ENCODE data around the gene NYAP1. TPM values are rescaled to one million over a fixed set of nuclear protein-coding genes. Genes with fewer than 3 reads are reported as not detected.

NYAP1 gene
- total RNA-seq, 1 experiment from 2014 or later = 0.02 TPM

- no peak for DNase-seq (ENCODE audit: low read depth)
Observed at GRCh38 chr7:100457033-100457432, 26.7 kb upstream of the NYAP1 start.

DNA sequence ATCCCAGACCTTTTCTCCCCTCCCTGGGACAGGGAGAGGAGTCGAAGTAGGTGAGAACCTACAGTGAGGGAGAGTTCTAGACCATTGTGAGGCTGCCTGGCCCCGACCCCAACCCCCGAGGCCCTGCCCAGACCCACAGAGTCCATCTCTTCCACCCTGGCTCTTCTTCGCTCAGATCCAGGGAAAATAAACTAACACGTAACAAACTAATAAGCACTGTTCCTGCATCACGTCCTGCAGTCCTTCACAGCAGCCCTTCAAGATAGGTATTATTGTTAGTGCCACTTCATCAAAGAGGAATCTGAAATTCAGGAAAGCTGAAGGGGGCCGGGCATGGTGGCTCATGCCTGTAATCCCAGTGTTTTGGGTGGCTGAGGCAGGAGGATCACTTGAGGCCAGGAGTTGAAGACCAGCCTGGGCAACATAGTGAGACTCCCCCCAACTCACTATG, 19.5 kb upstream of the NYAP1 start, which contains the start of gene SPACDR:
TSS of gene SPACDR (minus strand) at position 51 of the 451 bp plus-strand sequence. CDS start 235 bp downstream, outside the sequence.
- DNase-seq (ENCODE audit: low read depth) = peak; percentile 65

DNA sequence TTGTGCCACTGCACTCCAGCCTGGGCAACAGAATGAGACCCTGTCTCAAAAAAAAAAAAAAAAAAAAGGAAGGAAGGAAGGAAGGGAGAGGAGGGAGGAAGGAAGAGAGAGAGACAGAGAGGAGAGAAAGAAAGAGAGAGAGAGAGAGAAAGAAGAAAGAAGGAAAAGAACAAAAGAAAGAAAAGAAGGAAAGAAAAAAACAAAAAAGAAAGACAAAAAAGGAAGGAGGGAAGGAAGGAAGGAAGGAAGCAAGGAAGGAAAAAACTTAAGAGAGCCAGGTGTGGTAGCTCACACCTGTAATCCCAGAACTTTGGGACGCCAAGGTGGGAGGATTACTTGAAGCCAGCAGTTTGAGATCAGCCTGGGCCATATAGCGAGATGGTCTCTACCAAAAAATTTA, 18.9 kb upstream of the NYAP1 start:
- DNase-seq (ENCODE audit: low read depth) = no peak

GRCh38 chr7:100465299-100465698, 18.4 kb upstream of the NYAP1 start:
- DNase-seq (ENCODE audit: low read depth) = peak; percentile 75

DNA sequence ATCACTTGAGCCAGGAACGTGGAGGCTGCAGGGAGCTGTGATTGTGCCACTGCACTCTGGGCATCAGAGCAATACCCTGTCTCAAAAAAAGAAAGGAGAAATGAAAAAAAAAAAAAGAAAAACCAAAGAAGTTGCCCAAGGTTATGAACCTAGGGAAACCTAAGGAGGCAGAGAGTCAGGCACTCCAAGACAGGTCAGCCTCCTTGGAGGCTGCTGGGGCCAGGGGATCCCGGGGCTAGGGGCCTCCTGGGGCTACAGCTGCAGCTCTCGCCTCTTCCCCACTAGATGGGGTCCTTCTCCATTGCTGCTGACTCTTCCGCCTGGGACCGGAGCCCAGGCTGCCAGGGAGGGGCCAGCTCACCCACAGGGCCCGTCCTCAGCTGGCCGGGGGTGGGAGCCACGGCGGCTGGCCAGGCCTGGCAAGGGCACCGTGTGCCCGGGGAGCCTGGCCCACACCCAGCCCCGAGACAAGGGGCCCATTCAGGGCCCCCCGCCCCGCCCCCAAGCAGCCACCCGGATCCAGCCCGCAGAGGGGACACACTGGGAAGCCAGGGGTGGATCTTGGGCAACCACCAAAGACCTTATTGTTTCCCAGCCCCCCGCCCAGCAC, 17.9 kb upstream of the NYAP1 start:
- peak; percentile 86 for DNase-seq (ENCODE audit: low read depth)

DNA sequence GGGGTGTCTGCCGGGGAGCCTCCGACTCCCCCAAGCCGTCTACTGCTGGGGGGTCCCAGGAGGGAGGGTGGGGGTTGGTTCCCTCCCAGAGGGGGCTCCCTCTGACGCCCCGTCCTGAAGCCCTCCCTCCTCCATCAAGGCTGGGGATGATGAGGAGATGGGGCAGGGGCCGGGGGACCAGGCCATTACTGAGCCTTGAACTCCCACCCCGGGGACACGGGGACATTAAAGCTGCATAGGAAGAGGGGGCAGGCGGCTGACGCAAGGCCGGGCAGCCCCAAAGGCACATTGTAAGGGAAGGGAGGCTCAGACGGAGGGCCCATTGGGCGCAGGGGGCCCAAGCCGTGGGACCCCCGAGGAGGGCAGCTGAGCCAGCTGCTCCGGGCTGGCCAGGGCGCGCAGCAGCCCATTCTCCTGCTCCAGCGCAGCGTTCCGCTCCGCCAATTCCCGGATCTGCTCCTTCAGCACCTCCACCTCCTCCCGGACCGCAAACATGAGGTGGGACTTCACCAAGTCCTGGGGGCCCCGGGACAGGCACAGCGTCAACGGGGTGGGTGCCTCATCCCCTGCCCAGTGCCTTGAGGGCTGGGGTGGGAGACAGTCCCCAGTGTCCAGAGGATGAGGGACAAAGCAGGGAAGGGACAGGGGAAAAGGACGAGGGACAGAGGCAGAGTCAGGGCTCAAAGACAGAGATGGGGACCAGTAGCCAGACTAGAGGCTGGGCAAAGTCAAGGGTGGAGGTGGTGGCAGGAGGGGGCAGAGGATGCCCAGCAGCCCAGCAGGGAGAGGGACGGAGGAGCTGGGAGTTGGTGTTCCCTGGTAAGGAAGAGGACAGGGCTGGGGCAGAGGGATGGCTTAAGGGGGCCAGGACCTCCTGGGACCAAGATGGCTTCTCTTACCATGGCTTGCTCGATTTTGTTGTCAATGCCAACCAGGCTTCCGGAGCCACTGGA, 16.8 kb upstream of the NYAP1 start:
- no peak for DNase-seq (ENCODE audit: low read depth)

- no peak for DNase-seq (ENCODE audit: low read depth)
Observed at GRCh38 chr7:100467638-100468373, 15.9 kb upstream of the NYAP1 start.

GRCh38 chr7:100469227-100470044, 14.3 kb upstream of the NYAP1 start:
- peak; percentile 72 for DNase-seq (ENCODE audit: low read depth)

DNA sequence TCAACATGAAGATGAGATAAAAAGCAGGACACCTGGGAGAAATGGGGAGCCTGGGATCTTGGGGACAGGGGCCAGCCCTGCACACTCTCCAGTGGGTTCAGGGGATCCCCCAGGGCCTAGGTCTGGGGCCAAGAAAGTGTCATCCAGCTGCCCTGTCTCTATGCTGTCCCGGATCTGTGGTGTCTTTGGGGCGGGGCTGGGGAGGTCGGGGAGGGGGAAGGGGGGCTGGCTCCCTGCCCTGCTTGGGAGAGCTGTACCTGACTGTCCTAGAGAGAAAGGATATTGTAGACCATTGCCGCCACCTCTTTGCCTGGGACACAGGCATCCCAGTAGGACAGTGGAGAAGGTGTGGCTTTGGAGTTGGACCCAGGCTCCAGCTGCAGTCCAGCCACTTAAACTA, 12.7 kb upstream of the NYAP1 start:
- no peak for DNase-seq (ENCODE audit: low read depth)

DNA sequence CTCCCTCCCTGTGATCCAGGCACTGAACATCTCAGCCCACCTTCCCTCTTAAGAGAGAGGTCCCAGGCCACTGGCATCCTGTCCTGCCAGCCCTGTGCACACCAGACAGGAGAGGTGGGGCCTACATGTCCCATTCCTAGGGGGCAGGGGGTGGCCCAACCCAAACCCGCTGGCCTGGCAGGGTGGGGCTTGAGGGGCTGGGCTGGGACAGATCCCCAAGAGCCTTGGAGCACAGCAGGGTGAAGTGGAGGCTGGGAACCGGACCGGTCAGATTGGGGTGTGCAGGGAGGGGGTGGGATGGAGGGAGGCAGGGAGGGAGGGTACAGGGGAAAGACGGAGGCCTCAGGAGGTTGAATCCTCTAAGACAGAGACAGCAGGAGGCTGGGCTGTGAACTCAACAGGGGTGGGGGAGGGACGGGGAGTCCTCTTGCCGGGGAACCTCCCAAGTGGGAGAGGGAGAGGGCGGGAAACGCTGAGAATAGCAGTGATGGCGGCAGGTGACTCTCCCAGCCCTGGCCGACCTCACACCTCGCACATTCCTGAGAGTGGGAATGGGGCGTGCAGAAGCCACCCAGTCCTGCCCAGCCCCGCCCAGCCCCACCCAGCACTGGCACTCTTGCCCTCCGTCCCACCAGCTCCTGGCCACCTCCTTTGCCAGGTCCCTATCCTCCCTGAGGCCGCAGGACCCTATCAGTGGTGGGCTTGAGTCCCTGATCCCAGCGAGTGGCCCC, 11.4 kb upstream of the NYAP1 start:
- DNase-seq (ENCODE audit: low read depth) = no peak

- DNase-seq (ENCODE audit: low read depth) = no peak
Observed at GRCh38 chr7:100472854-100473499, 10.8 kb upstream of the NYAP1 start.

DNA sequence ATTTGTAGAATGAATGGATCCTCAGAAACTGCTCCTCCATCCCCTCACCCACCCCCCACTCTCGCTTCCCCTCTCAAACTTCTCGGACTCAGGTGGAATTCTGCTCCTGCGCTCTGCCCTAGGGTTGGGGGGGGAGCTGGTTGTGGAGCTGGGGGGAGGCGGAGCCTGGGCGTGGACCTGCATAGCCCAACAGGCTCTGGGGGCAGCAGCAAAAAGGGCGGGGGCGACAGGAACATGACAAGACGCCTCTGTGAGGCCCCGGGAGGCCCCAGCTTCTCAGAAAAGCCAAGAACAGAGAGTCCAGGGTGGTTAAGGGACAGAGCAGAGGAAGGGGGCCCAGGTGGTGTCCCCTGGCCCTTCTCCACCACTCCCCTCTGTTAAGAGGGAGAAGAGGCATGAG, 8.2 kb upstream of the NYAP1 start:
- no peak for DNase-seq (ENCODE audit: low read depth)

DNA sequence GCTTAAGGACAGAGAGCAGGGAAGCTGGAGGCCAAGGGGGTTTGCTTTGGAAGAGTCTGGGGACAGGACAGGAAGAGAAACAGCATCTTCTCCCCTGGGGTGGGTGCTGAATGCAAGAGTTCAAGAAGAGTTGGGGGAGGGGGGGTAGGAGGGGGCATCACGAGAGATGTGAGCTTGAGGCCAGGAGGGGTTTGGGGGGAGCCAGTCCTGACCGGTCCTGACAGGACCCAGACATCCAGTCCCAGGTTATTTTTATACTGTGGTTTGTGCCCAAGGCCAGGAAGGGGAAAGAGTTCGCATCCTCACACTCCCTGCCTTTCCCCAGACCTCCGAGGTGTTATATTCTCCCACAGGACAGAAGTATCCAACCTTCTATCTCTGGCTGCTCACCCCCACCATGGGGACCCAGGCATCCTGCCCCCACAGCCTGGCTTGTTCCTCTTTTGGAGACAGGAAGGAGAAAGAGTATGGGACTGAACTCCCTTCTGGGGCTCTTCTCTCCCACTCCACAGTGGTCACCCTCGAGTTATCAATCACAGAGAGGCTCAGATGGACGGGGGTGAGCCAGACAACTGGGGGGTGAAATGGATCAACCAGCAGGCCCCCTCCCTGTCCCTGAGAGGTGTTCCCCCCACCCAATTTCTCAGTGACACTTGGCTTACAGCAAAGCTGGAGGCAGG, 7.5 kb upstream of the NYAP1 start:
- DNase-seq (ENCODE audit: low read depth) = no peak

DNA sequence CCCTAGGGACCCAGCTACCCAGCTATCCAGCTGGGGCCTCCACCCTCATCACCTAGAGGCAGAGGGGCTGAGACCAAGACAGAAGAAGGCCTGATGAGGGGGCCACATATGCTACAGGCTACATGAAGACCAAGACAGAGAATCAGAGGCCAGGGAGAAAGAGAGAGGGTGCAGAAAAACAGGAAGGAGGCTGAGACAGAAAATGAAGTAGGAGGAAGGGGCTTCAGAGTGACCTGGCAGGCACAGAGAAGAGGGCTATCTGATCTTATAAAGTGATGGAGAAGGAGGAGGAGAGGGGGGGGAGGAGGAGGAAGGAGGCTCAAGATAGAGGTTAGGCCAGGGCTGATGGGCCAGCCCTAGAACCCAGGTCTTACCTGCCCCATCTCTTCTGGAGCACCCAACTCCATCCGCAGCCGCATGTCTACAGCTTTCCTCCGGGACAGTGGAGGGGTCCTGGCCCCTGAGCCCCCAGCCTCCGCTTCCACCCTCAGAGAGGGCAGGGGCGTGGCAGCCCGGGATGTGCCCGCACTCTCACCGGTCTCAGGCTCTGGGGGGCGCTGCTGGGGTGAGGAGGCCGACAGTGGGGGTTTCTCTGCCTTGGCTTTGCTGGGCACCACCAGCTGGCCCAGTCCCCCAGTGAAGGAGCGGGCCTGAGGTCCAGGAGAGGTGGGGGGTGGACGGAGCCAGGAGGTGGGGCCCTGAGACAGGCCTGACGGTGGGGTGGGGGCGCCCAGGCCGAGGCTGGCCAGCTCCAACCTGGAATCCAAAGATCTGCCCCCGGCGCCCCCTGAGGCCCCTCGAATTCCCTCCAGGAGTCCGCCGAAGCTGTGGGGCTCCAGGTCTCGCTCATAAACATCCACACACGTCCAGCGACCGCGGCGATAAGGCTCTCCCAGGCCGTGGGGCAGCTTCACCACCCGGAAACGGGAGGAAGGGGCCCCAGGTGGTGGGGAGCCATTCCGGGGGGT, 6.5 kb upstream of the NYAP1 start:
- DNase-seq (ENCODE audit: low read depth) = no peak

- no peak for DNase-seq (ENCODE audit: low read depth)
Observed at GRCh38 chr7:100477871-100478267, 5.9 kb upstream of the NYAP1 start.

DNA sequence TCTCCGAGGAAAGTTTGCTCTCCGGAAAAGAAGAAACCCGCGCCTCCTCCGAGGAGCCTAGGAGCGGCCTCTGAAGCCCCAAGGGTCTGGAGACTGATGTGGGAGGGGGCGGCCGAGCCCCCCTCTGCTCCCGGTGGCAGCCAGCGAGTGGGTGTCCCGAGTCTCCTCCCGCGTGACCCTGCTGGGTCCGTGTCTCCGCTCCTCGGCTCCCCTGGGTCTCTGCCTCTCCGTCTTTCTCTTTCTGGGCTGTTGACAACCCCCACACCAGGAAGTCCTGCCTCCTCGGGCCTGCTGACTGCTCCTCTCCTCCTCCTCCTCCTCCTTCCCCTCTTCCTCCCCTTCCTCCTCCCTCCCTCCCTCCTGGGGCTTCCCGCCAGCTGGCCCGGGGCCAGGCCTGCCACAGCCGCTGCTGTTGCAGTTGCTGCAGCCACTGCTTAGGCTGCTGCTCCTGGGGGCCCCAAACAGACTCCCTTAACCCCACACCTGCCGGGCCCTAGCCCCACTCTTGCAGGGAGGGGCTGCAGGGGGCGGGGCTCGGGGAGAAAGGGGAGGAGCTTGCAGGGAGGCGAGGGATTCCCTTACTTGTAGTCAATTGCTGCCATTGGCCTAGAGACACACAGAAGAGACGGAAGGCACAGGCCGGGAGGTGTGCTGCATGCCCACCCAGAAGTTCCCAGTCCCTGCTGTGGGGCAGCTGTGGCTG, 4.6 kb upstream of the NYAP1 start, which contains the start of gene TSC22D4:
TSS of gene TSC22D4 (minus strand) at position 257 of the 703 bp plus-strand sequence. CDS start 1,176 bp downstream, outside the sequence.
- peak; percentile 92 for DNase-seq (ENCODE audit: low read depth)

DNA sequence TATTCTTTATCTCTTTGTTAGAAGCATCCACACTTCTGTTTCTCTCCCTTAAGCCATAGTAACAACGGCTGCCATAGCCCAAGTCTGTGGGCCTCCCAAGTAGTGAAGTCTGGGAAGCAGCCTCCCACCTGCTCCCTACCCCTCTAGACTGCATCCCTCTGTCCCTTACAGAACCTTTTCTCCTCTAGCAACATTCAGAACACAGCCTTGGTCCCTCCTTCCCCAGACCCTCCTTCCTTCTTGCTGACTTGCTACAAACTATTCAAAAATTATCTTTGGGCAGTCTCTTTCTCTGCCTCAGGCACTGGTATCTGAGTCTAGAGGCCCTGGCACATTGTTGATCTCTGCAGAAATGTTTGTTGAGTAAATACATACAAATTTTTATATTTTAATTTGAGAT, 2.3 kb upstream of the NYAP1 start:
- DNase-seq (ENCODE audit: low read depth) = no peak

GRCh38 chr7:100482728-100483089, 1.0 kb upstream of the NYAP1 start:
- no peak for DNase-seq (ENCODE audit: low read depth)

Measured in M059J (cell line).